DOHH2 (cell line): Measurements from ENCODE around the gene C11orf24.

ENCODE experiments used
- H3F3A ChIP-seq: fragments of 200-600 bp; sonication (generic), shearing (Covaris generic); 2 replicates; pipeline ENCODE4 v1.6.0; 2016; ENCODE audit warnings: antibody characterized with exemption, mild to moderate bottlenecking; ENCODE audit not compliant: control insufficient read depth, insufficient read depth
- H3K27ac ChIP-seq: fragments of 200-600 bp; sonication (generic); 2 replicates; pipeline ENCODE4 v1.5.1; 2014; ENCODE audit warnings: low read depth, mild to moderate bottlenecking, low read length, moderate library complexity
- H3K27me3 ChIP-seq: fragments of 200-600 bp; sonication (generic); 2 replicates; pipeline ENCODE4 v1.6.1; 2014; ENCODE audit warnings: mild to moderate bottlenecking, low read length, mixed read lengths; ENCODE audit not compliant: control insufficient read depth
- H3K36me3 ChIP-seq: fragments of 200-600 bp; sonication (generic); 2 replicates; pipeline ENCODE4 v1.6.1; 2014; ENCODE audit warnings: mild to moderate bottlenecking, low read length, moderate library complexity, mixed read lengths; ENCODE audit not compliant: control insufficient read depth
- H3K4me1 ChIP-seq: fragments of 200-600 bp; sonication (generic); 2 replicates; pipeline ENCODE4 v1.6.1; 2014; ENCODE audit warnings: mild to moderate bottlenecking, low read length, mixed read lengths; ENCODE audit not compliant: control insufficient read depth
- H3K4me2 ChIP-seq: fragments of 200-600 bp; sonication (generic); 2 replicates; pipeline ENCODE4 v1.6.0; 2014; ENCODE audit warnings: mild to moderate bottlenecking, low read length, moderate library complexity
- H3K4me3 ChIP-seq: fragments of 200-600 bp; sonication (generic); 2 replicates; pipeline ENCODE4 v1.5.1; 2014; ENCODE audit warnings: mild to moderate bottlenecking, low read length, mixed read lengths
- H3K79me2 ChIP-seq: fragments of 200-600 bp; sonication (generic); 2 replicates; pipeline ENCODE4 v1.6.1; 2014; ENCODE audit warnings: mild to moderate bottlenecking, low read length, mixed read lengths; ENCODE audit not compliant: control insufficient read depth
- H3K9me2 ChIP-seq: fragments of 200-600 bp; sonication (generic); replicated peaks from 2 replicates; pipeline ENCODE4 v1.6.1; 2014; ENCODE audit warnings: mild to moderate bottlenecking, low read length, mixed read lengths; ENCODE audit not compliant: control insufficient read depth
- H3K9me3 ChIP-seq: fragments of 200-600 bp; sonication (generic); 2 replicates; pipeline ENCODE4 v1.6.1; 2014; ENCODE audit warnings: antibody characterized with exemption, low read length, mixed read lengths; ENCODE audit not compliant: control insufficient read depth, insufficient read depth
- H4K20me1 ChIP-seq: fragments of 200-600 bp; sonication (generic); 2 replicates; pipeline ENCODE4 v1.6.0; 2014; ENCODE audit warnings: low read depth, mild to moderate bottlenecking, antibody characterized with exemption, low read length, moderate library complexity; ENCODE audit not compliant: control insufficient read depth, insufficient read depth
- EZH2phosphoT487 ChIP-seq: fragments of 200-600 bp; sonication (generic); IDR thresholded peaks from 2 replicates; pipeline ENCODE4 v1.6.1; 2017; ENCODE audit warnings: borderline replicate concordance, mild to moderate bottlenecking, antibody characterized with exemption, low read length, moderate library complexity, mixed read lengths
- TF ChIP-seq, protein P1 (sequence below): fragments of 200-600 bp; sonication (generic); IDR thresholded peaks from one replicate; pipeline ENCODE4 v1.5.1; 2014; ENCODE audit warnings: antibody characterized with exemption, mild to moderate bottlenecking, low read depth, low read length; ENCODE audit not compliant: poor library complexity, severe bottlenecking

C11orf24 gene

DNA sequence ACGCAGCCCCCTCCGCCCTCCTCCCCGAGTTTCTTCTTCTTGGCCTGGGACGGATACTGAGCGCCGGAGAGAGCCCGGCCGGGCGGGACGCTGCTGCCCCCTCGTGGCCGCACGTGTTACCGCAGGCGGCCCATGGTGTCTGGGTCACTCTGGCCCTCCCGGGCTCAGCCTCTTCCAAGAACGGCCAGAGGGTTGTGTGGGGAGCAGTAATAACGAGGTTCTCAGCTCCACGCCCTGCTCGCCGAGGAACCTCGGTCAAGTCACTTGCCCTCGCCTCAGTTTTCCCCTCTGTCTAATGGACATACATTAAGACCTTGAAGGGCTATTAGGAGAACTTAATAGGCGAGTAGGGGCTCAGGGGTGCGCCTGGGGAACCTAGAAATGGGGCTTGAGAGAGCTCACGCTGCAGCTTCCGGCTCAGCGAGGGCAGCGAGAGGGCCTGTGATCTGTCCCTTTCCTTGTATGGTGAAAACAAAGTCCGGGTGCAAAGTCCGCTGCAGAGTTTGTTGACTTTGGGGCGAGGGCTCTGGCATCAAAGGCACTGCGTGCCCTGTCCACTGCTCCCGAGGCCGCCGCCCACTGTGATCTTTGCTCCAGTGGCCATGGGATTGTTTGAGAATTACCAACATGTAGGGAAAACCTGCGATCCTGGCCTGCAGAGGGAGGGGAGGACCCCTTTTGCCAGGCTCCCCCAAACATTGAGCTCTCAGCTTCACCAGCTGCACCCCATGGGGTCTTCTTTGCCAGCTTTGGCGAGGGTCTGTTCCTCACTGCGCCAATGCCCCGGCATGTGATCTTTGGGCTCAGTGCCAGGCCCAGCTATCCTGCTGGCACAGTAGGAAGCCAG is 26.3 kb upstream of the C11orf24 start:
- H4K20me1 ChIP-seq = no peaks in the 10 kb centered on the region
- H3K27me3 ChIP-seq = peaks cover 2% of the 10 kb centered on the region; the same call in 1 of the 2 replicates
- no peaks in the 10 kb centered on the region for H3K9me3 ChIP-seq
- H3K4me3 ChIP-seq = no peak overlapping the region
- H3F3A ChIP-seq = peaks cover 11% of the 10 kb centered on the region
- no peaks in the 10 kb centered on the region for H3K9me2 ChIP-seq
- H3K79me2 ChIP-seq = no peaks in the 10 kb centered on the region
- TF ChIP-seq EZH2phosphoT487 = no peak
- TF ChIP-seq, protein P1, sequence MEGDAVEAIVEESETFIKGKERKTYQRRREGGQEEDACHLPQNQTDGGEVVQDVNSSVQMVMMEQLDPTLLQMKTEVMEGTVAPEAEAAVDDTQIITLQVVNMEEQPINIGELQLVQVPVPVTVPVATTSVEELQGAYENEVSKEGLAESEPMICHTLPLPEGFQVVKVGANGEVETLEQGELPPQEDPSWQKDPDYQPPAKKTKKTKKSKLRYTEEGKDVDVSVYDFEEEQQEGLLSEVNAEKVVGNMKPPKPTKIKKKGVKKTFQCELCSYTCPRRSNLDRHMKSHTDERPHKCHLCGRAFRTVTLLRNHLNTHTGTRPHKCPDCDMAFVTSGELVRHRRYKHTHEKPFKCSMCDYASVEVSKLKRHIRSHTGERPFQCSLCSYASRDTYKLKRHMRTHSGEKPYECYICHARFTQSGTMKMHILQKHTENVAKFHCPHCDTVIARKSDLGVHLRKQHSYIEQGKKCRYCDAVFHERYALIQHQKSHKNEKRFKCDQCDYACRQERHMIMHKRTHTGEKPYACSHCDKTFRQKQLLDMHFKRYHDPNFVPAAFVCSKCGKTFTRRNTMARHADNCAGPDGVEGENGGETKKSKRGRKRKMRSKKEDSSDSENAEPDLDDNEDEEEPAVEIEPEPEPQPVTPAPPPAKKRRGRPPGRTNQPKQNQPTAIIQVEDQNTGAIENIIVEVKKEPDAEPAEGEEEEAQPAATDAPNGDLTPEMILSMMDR = peak; percentile 93
- no peaks in the 10 kb centered on the region for H3K36me3 ChIP-seq
- H3K27ac ChIP-seq = no peak overlapping the region
- H3K4me1 ChIP-seq = peaks cover 45% of the 10 kb centered on the region
- peak overlapping the region; percentile 26; the same call in 1 of the 2 replicates for H3K4me2 ChIP-seq

DNA sequence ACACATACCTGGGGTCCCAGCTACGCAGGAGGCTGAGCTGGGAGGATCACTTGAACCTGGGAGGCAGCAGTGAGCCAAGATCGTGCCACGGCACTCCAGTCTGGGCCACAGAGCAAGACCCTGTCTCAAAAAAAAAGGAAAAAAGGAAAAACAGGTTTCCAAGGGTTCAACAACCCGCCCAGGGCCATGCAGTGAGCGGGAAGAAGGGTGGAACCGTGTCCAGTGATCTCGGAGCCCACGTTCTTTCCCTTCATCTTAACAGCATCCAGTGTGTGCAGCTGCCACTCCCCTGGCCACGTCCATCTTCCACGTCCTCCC is 25.7 kb upstream of the C11orf24 start:
- Histone ChIP-seq H3K27me3 (peaks cover 2% of the 10 kb centered on the region; the same call in 1 of the 2 replicates), H3F3A (peaks cover 14% of the 10 kb centered on the region), H3K4me3 (no peak overlapping the region), H3K9me3 (no peaks in the 10 kb centered on the region), H3K79me2 (no peaks in the 10 kb centered on the region), H3K4me2 (0 out of 2 replicates have a peak overlapping the region, but pooled peaks have one; percentile 26), H3K27ac (no peak overlapping the region), H4K20me1 (no peaks in the 10 kb centered on the region), H3K36me3 (no peaks in the 10 kb centered on the region), H3K9me2 (no peaks in the 10 kb centered on the region), H3K4me1 (peaks cover 51% of the 10 kb centered on the region)
- TF ChIP-seq, protein P1 = no peak
- TF ChIP-seq EZH2phosphoT487 = no peak

DNA sequence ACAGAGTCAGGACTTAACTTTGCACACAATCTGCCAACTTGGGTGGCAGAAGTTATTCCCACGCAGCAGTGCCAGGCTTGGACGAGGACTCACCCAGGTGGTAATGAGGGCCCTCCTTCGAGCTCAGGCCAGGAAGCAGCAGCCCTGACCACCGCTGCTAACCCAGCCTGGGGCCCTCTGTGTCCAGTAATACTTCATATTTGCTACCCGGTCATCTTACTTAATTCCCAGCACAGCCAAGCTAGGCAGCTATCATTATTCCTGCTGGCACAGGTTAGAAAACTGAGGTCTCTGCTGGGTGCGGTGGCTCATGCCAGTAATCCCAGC is 25.2 kb upstream of the C11orf24 start:
- Histone ChIP-seq H3K27me3 (peaks cover 2% of the 10 kb centered on the region; the same call in 1 of the 2 replicates), H3K4me2 (peak overlapping the region; percentile 46), H3K27ac (no peak overlapping the region), H3K4me1 (peaks cover 56% of the 10 kb centered on the region), H3K4me3 (no peak overlapping the region), H3K79me2 (no peaks in the 10 kb centered on the region), H3K9me2 (no peaks in the 10 kb centered on the region), H3K36me3 (no peaks in the 10 kb centered on the region), H3K9me3 (no peaks in the 10 kb centered on the region), H4K20me1 (no peaks in the 10 kb centered on the region), H3F3A (peaks cover 14% of the 10 kb centered on the region)
- TF ChIP-seq, protein P1 = no peak
- TF ChIP-seq EZH2phosphoT487 = no peak
